Measurements from ENCODE around the gene LIFR. TPM values are rescaled to one million over a fixed set of nuclear protein-coding genes. Genes with fewer than 3 reads are reported as not detected.

LIFR gene
- total RNA-seq, 1 donor from 2014 or later = 21.3 TPM

DNA sequence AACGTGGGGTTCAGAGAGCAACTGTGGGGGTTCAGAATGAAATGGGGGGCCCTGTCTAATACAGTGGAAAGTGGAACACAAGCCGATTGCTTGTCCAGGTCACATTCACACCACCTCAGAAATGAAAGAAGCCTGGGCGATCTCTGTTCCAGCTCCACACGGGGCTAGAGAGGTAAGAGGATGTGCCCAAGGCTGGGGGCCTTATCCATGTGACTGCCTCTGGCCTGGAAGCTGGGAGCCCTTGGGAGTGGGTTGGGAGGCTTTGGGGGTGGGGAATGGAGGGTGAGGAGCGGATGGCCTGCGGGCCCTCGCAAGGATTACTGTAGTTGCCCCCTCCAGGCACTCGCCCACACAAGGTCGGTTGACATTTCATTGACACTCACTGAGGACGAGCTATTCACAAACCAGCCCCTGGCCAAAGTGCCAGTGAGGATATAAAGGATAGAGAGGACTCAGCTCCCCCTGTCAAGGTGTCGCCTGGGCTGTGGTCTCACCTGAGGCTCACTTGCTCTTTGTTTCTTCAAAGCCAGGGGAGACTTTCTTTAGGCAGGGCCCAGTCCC is 86.7 kb downstream of the LIFR start:
- Mint-ChIP-seq H3K27ac (ENCODE audit: unreplicated experiment) (no peak overlapping the region), H3K36me3 (ENCODE audit: low read depth) (no peaks in the 10 kb centered on the region), H3K27me3 (ENCODE audit: low read depth) (no peaks in the 10 kb centered on the region), H3K9me3 (no peaks in the 10 kb centered on the region), H3K4me1 (peaks cover 25% of the 10 kb centered on the region), H3K4me3 (no peak overlapping the region)
- no peak for DNase-seq (ENCODE audit: low read depth, low spot score)
- TF ChIP-seq, protein P1, sequence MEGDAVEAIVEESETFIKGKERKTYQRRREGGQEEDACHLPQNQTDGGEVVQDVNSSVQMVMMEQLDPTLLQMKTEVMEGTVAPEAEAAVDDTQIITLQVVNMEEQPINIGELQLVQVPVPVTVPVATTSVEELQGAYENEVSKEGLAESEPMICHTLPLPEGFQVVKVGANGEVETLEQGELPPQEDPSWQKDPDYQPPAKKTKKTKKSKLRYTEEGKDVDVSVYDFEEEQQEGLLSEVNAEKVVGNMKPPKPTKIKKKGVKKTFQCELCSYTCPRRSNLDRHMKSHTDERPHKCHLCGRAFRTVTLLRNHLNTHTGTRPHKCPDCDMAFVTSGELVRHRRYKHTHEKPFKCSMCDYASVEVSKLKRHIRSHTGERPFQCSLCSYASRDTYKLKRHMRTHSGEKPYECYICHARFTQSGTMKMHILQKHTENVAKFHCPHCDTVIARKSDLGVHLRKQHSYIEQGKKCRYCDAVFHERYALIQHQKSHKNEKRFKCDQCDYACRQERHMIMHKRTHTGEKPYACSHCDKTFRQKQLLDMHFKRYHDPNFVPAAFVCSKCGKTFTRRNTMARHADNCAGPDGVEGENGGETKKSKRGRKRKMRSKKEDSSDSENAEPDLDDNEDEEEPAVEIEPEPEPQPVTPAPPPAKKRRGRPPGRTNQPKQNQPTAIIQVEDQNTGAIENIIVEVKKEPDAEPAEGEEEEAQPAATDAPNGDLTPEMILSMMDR (conservative IDR thresholded peaks at IDR 0.05) = no peak

DNA sequence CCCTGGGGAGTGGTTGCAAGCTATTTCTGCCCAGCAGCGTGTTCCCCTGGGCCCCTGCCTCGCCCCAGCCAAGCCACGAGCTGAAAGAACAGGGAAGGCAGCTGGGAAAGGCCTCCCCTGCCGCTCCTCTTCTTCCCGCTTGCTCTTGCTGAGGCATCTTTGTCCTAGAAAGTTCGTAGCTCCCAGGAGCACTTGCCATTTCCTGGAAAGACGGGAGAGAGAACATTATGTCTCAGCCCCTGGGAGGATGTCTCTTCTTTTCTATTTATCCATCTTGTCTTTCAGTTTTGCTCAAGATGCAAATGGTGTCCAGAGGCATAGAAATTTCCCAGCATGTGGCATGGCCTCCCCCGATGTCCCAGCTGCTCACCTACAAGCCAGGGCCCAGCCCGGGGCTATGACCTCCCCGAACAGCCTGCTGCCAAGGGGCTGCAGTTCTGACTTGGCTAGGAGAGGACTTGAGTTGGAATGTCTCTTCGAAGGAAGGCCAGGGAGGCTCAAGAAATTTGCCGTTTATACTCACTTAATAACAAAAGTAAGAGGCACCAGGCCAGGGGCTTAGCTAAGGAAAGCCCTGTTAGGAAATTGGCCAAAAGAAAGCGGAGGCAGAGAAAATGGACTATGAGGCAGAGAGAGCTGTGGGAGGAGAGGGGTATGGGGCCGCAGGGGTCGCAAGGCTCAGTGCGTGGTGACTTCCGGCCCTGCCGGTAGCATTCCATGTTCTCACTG is 87.3 kb downstream of the LIFR start:
- Mint-ChIP-seq H3K27me3 (ENCODE audit: low read depth) (no peaks in the 10 kb centered on the region), H3K27ac (ENCODE audit: unreplicated experiment) (no peak overlapping the region), H3K36me3 (ENCODE audit: low read depth) (no peaks in the 10 kb centered on the region), H3K4me1 (peaks cover 25% of the 10 kb centered on the region), H3K4me3 (no peak overlapping the region), H3K9me3 (no peaks in the 10 kb centered on the region)
- TF ChIP-seq, protein P1 (conservative IDR thresholded peaks at IDR 0.05) = no peak
- no peak for DNase-seq (ENCODE audit: low read depth, low spot score)

DNA sequence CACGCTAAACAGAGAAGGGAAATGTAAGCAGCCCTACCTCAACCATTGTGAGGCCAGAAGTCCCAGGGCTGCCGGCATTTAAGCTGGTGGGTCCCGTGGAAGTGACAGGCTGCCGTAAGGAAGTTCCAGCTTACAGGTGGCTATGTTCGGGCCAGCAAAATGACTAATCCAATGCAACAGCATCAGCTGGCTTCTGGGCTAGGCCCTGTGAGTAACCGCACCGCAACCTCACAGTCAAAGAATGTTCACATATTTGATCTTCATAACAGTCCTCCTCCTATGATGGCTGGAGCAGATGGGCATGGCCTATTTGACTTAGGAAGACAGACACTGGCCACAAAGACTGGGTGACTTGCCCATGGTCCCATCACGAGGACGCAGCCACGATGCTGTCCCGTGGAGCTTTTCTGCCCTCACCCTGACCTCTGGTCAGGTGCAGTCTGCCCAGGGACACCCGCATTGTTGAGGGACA is 88.2 kb downstream of the LIFR start:
- no peaks in the 10 kb centered on the region for H3K9me3 Mint-ChIP-seq
- peak overlapping the region; percentile 58 for H3K27ac Mint-ChIP-seq (ENCODE audit: unreplicated experiment)
- H3K4me1 Mint-ChIP-seq = peaks cover 26% of the 10 kb centered on the region
- TF ChIP-seq, protein P1 (conservative IDR thresholded peaks at IDR 0.05) = no peak
- H3K27me3 Mint-ChIP-seq (ENCODE audit: low read depth) = no peaks in the 10 kb centered on the region
- no peak for DNase-seq (ENCODE audit: low read depth, low spot score)
- H3K4me3 Mint-ChIP-seq = no peak overlapping the region
- no peaks in the 10 kb centered on the region for H3K36me3 Mint-ChIP-seq (ENCODE audit: low read depth)

DNA sequence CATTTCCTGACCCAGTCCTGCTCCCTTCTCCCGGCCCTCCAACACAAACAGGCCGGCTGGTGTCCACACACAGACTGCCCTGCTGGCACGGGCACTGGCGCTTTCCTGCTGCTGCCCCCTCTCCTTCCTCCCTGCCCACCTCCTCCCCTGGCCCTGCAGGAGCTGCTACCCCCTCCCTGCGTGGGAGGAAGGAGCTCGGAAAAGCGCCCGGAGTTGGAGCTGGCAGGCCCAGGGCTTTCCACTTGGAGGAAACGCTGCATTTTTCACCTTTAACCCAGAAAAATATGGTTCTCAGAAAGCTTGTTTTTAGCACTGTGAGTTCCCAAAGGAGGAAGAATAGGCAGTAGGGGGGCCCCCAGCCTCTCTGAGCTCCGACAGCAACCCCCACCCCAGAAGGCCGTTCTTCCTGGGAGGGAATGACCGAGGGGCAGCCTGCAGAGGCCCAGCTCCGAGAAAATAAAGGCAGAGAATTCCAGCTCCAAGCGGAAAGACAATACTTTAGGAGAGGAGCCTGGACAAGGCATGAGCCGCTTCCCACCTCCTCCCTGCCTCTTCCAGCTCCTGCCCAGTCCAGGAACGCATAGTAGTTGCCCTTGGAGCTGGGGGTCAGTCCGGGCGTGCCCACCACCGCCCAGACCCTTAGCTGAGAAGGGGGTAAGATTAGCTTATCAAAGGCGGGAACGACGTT is 88.9 kb downstream of the LIFR start:
- TF ChIP-seq, protein P1 (conservative IDR thresholded peaks at IDR 0.05) = no peak

DNA sequence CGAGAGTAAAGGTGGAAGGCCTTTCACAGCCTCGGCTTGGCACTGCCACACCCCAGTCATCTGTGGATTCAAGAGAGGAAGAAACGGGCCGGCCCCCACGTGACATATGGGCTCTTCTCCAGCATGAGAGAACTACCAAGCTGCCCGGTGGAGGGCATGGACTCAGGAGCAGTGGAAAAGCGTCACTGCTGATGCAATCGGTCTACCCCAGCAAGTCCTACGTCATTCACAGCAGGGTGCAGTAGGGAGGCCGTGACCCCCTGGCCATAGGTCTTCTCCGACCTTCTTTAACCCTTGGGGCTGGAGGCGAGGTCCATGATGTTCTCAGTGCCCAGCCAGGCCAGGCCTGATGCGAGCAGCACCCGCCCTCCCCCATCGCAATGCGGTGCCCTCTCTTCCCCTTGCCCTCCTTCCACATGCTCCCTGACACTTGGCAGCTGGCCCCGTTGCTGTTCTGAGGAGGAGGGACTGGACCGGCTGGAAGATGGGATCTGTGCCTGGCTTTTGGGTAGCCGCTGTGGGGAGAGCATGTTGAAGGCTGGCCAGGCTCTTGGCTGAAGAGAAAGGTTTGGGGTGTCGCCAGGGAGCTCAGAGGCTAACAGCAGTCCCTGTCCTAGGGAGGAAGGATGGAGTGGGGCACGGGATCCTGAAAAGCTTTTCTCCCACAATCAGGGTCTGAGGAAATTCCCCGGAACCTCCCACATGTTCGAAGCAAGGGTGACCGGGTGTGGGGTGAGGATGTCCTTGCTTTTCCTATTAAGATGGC is 89.8 kb downstream of the LIFR start:
- TF ChIP-seq, protein P1 (conservative IDR thresholded peaks at IDR 0.05) = no peak

More for the DNA sequence above, 88.9 kb downstream of the LIFR start:
- Mint-ChIP-seq H3K4me1 (peaks cover 31% of the 10 kb centered on the region), H3K4me3 (no peak overlapping the region), H3K27ac (ENCODE audit: unreplicated experiment) (peak overlapping the region; percentile 82), H3K27me3 (ENCODE audit: low read depth) (no peaks in the 10 kb centered on the region), H3K9me3 (no peaks in the 10 kb centered on the region), H3K36me3 (ENCODE audit: low read depth) (no peaks in the 10 kb centered on the region)
- no peak for DNase-seq (ENCODE audit: low read depth, low spot score)

More for the DNA sequence above, 89.8 kb downstream of the LIFR start:
- no peaks in the 10 kb centered on the region for H3K27me3 Mint-ChIP-seq (ENCODE audit: low read depth)
- peaks cover 3% of the 10 kb centered on the region for H3K9me3 Mint-ChIP-seq
- peaks cover 31% of the 10 kb centered on the region for H3K4me1 Mint-ChIP-seq
- DNase-seq (ENCODE audit: low read depth, low spot score) = no peak
- H3K4me3 Mint-ChIP-seq = no peak overlapping the region
- H3K27ac Mint-ChIP-seq (ENCODE audit: unreplicated experiment) = no peak overlapping the region
- peaks cover 3% of the 10 kb centered on the region for H3K36me3 Mint-ChIP-seq (ENCODE audit: low read depth)

All from neural crest cell (in vitro differentiated cells).